Cardiac muscle cell (in vitro differentiated cells and primary cell): ENCODE results near the gene MYL10. TPM values are rescaled to one million over a fixed set of nuclear protein-coding genes. Genes with fewer than 3 reads are reported as not detected.

Experiments
- DNase-seq, 2 donors: peaks; one replicate each; pipeline versions ENCODE4 v3.0.0 to v3.0.0-alpha.2; 2010 to 2017; ENCODE audit warnings: low read depth in 1 of 2, low spot score in 1 of 2
- H3K27ac ChIP-seq: fragments of 200-600 bp; sonication (generic); 2 replicates; pipeline ENCODE4 v1.5.1; 2016
- H3K27me3 ChIP-seq: fragments of 200-600 bp; sonication (generic); 2 replicates; pipeline ENCODE4 v1.6.0; 2016; ENCODE audit warnings: control low read depth
- H3K36me3 ChIP-seq: fragments of 200-600 bp; sonication (generic); 2 replicates; pipeline ENCODE4 v1.5.1; 2016; ENCODE audit warnings: control low read depth
- H3K4me1 ChIP-seq: fragments of 200-600 bp; sonication (generic); 2 replicates; pipeline ENCODE4 v1.8.1; 2017; ENCODE audit warnings: low read depth, mild to moderate bottlenecking, mixed run types
- H3K4me3 ChIP-seq: fragments of 200-600 bp; sonication (generic); 2 replicates; pipeline ENCODE4 v1.5.1; 2016; ENCODE audit warnings: mild to moderate bottlenecking
- H3K9me3 ChIP-seq: fragments of 200-600 bp; sonication (generic); 2 replicates; pipeline ENCODE4 v1.5.1; 2017; ENCODE audit warnings: low read depth, mild to moderate bottlenecking, control low read depth
- polyA plus RNA-seq: library from polyadenylated mRNA; unstranded; fragments of >200 nt; fragmentation: Nextera tagmentation; extraction: Ambion mirVana; gene quantifications from 2 replicates; pipeline ENCODE4 v1.2.1, GENCODE V29; 2016
- total RNA-seq: library from RNA; depleted of rRNA; stranded (reverse); fragments of >200 nt; gene quantifications from 2 replicates; pipeline ENCODE4 v1.2.3, GENCODE V29; 2016
- TF ChIP-seq, protein P1 (sequence below): IDR thresholded peaks from 2 replicates; pipeline ENCODE4 v1.5.1; 2012; ENCODE audit warnings: low read depth, mild to moderate bottlenecking, low read length

MYL10 gene
- total and polyA plus RNA-seq, 2 experiments from 2014 or later: not detected

GRCh38 chr7:101636822-101637623, 7.9 kb upstream of the MYL10 start:
- Histone ChIP-seq H3K4me1 (no peaks in the 10 kb centered on the region), H3K27me3 (no peaks in the 10 kb centered on the region), H3K4me3 (no peak overlapping the region), H3K9me3 (no peaks in the 10 kb centered on the region), H3K36me3 (no peaks in the 10 kb centered on the region), H3K27ac (no peak overlapping the region)
- TF ChIP-seq, protein P1, sequence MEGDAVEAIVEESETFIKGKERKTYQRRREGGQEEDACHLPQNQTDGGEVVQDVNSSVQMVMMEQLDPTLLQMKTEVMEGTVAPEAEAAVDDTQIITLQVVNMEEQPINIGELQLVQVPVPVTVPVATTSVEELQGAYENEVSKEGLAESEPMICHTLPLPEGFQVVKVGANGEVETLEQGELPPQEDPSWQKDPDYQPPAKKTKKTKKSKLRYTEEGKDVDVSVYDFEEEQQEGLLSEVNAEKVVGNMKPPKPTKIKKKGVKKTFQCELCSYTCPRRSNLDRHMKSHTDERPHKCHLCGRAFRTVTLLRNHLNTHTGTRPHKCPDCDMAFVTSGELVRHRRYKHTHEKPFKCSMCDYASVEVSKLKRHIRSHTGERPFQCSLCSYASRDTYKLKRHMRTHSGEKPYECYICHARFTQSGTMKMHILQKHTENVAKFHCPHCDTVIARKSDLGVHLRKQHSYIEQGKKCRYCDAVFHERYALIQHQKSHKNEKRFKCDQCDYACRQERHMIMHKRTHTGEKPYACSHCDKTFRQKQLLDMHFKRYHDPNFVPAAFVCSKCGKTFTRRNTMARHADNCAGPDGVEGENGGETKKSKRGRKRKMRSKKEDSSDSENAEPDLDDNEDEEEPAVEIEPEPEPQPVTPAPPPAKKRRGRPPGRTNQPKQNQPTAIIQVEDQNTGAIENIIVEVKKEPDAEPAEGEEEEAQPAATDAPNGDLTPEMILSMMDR: no peak
- DNase-seq: no peak

GRCh38 chr7:101635484-101635883, 6.4 kb upstream of the MYL10 start:
- TF ChIP-seq, protein P1: no peak
- Histone ChIP-seq H3K9me3 (no peaks in the 10 kb centered on the region), H3K27me3 (no peaks in the 10 kb centered on the region)

GRCh38 chr7:101634196-101634717, 5.2 kb upstream of the MYL10 start:
- TF ChIP-seq, protein P1: no peak
- Histone ChIP-seq H3K4me1 (no peaks in the 10 kb centered on the region), H3K36me3 (no peaks in the 10 kb centered on the region), H3K27ac (no peak overlapping the region), H3K4me3 (no peak overlapping the region), H3K27me3 (no peaks in the 10 kb centered on the region), H3K9me3 (no peaks in the 10 kb centered on the region)
- no peak for DNase-seq

More at GRCh38 chr7:101635484-101635883, 6.4 kb upstream of the MYL10 start:
- DNase-seq: no peak
- Histone ChIP-seq H3K36me3 (no peaks in the 10 kb centered on the region), H3K27ac (no peak overlapping the region), H3K4me3 (no peak overlapping the region), H3K4me1 (no peaks in the 10 kb centered on the region)

- no peaks in the 10 kb centered on the region for H3K36me3 ChIP-seq
- TF ChIP-seq, protein P1: no peak
- H3K27ac ChIP-seq: no peak overlapping the region
- H3K27me3 ChIP-seq: no peaks in the 10 kb centered on the region
- no peak for DNase-seq
- no peak overlapping the region for H3K4me3 ChIP-seq
- H3K4me1 ChIP-seq: no peaks in the 10 kb centered on the region
- H3K9me3 ChIP-seq: no peaks in the 10 kb centered on the region
Observed at GRCh38 chr7:101633511-101633910, 4.4 kb upstream of the MYL10 start.

- Histone ChIP-seq H3K27ac (no peak overlapping the region), H3K4me1 (no peaks in the 10 kb centered on the region), H3K4me3 (no peak overlapping the region), H3K9me3 (no peaks in the 10 kb centered on the region), H3K27me3 (no peaks in the 10 kb centered on the region), H3K36me3 (no peaks in the 10 kb centered on the region)
- no peak for DNase-seq
- TF ChIP-seq, protein P1: no peak
Observed at GRCh38 chr7:101632641-101633040, 3.5 kb upstream of the MYL10 start.
